Bronchial epithelial cell (primary cell): ENCODE results near the gene FXYD3. TPM values are rescaled to one million over a fixed set of nuclear protein-coding genes. Genes with fewer than 3 reads are reported as not detected.
A peak's percentile ranks its signal among the peaks of the same experiment; 100 is the strongest.

ENCODE experiments used
- DNase-seq: peaks from one replicate; pipeline ENCODE4 v3.0.0-alpha.2; 2010; ENCODE audit warnings: low read depth
- FAIRE-seq: peaks from 2 replicates; lab custom pipeline; 2011; peaks lifted over from hg19 to GRCh38; lab: Jason Lieb, UNC
- H3K27me3 ChIP-seq: 2 replicates; pipeline ENCODE4 v1.5.1; 2011; ENCODE audit warnings: low read length; ENCODE audit not compliant: control insufficient read depth, insufficient read depth
- H3K36me3 ChIP-seq: 2 replicates; pipeline ENCODE4 v1.5.1; 2011; ENCODE audit warnings: low read length; ENCODE audit not compliant: control insufficient read depth, insufficient read depth
- H3K4me3 ChIP-seq: 2 replicates; pipeline ENCODE4 v1.5.1; 2011; ENCODE audit warnings: mild to moderate bottlenecking, low read depth, low read length, control low read depth
- CTCF ChIP-seq: IDR thresholded peaks from 2 replicates; pipeline ENCODE4 v1.5.1; 2011; ENCODE audit warnings: mild to moderate bottlenecking, moderate library complexity, low read length, control low read depth, inconsistent platforms; ENCODE audit not compliant: insufficient read depth, severe bottlenecking
- total RNA-seq: library from RNA; depleted of rRNA; stranded (reverse); fragments of >200 nt; gene quantifications from 2 replicates; pipeline ENCODE4 v1.2.1, GENCODE V29; 2014

Gene FXYD3
- total RNA-seq, 1 donor from 2014 or later, result 309 TPM

GRCh38 chr19:35157431-35157830 lies 41.8 kb downstream of the FXYD3 start:
- no peak for TF ChIP-seq CTCF
- DNase-seq (no peak), FAIRE-seq (no peak)
- Histone ChIP-seq H3K36me3 (peaks cover 4% of the 10 kb centered on the region), H3K4me3 (no peak overlapping the region), H3K27me3 (no peaks in the 10 kb centered on the region)

- Histone ChIP-seq H3K27me3 (no peaks in the 10 kb centered on the region), H3K4me3 (no peak overlapping the region), H3K36me3 (peaks cover 10% of the 10 kb centered on the region)
- FAIRE-seq (no peak), DNase-seq (no peak)
- TF ChIP-seq CTCF, result no peak
Measured at GRCh38 chr19:35159606-35160005, 44.0 kb downstream of the FXYD3 start.

GRCh38 chr19:35160629-35161433 lies 45.2 kb downstream of the FXYD3 start:
- no peak for FAIRE-seq
- peaks cover 12% of the 10 kb centered on the region for H3K36me3 ChIP-seq
- DNase-seq, result no peak
- no peaks in the 10 kb centered on the region for H3K27me3 ChIP-seq
- H3K4me3 ChIP-seq, result no peak overlapping the region
- TF ChIP-seq CTCF, result no peak

- Histone ChIP-seq H3K27me3 (no peaks in the 10 kb centered on the region), H3K4me3 (no peak overlapping the region), H3K36me3 (peaks cover 15% of the 10 kb centered on the region)
- TF ChIP-seq CTCF, result no peak
- no peak for DNase-seq
- no peak for FAIRE-seq
Measured at GRCh38 chr19:35161434-35161743, 45.8 kb downstream of the FXYD3 start.

- FAIRE-seq (no peak), DNase-seq (peak; percentile 83)
- H3K4me3 ChIP-seq, result no peak overlapping the region
- peaks cover 12% of the 10 kb centered on the region for H3K36me3 ChIP-seq
- TF ChIP-seq CTCF, result no peak
- H3K27me3 ChIP-seq, result no peaks in the 10 kb centered on the region
Measured at GRCh38 chr19:35162471-35163326, 47.1 kb downstream of the FXYD3 start.
